COLO668 (cell line): ENCODE measurements around the gene COPG2.
"Not testable (repeated sequence)": the region's sequence is repeated elsewhere in the genome, so short reads cannot be mapped to it uniquely, and the experiment has no call there.

Source experiments
- DNase-seq: peaks from one replicate; lab custom pipeline; 2025; ENCODE audit not compliant: unreplicated experiment; lab: John Stamatoyannopoulos, UW

COPG2 gene

DNA sequence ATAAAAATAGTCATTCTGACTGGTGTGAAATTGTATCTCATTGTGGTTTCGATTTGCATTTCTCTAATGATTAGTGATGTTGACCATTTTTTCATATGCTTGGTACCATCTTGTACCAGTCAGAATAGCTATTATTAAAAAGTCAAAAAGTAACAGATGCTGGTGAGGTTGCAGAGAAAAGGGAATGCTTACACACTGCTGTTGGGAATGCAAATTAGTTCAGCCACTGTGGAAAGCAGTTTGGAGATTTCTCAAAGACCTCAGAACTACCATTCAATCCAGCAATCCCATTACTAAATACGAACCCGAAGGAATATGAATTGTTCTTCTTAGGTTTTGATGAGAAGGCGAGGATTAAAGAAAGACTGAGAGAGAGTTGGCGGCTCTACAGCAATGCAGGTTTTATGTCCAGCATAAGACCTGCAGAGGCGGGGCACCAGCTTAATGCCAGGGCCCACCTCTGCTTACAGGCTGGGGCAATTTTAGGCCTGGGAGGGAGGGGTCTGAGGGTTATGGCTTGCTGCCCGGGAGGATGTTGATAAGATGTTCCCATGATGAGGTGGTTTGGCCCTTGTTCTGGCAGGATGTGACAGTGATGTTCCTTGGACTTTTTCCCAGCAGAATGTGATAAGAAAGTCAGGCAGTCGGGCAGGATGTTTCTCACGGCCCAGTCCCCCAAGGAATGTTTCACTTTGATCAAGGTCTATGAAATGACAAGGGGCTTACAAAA is 102.2 kb downstream of the COPG2 start:
- no peak for DNase-seq

DNA sequence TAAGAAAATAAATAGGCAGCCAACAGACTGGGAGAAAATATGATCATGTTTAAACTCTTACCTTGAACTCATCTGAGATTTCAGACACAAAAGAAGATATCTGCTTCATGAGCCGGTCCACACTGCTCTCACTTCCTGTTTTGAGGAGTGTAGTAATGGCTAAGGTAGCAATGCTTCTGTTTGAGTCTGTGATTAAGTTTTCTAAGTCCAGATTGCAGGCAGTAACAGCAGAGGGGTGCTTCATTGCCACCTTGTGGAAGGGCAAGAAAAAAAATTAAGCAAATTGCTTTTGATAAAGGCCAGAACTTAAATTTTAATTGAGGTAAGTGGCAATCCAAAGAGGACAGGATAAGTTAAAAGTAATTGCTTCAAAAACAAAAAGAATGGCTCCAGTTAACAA is 107.6 kb downstream of the COPG2 start:
- peak; percentile 4 for DNase-seq

DNA sequence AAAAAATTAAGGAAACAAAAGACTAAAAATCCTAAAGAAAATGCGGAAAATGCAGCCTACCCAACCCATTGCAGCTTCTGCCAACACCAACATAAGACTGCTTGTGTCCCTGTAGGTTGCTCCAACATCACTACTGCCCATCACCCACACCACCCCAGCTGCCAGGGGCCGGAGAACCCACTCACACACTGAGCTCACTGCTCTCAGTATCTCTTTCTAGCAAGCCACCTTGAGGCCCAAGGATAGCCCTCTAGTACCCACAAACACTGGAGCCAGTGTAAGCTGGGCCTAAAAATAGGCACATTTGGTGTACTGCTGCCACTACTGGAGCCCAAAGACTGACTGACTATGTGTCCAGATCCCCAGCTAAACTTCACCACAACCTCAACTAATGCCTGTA is 109.4 kb downstream of the COPG2 start:
- DNase-seq: no peak

DNA sequence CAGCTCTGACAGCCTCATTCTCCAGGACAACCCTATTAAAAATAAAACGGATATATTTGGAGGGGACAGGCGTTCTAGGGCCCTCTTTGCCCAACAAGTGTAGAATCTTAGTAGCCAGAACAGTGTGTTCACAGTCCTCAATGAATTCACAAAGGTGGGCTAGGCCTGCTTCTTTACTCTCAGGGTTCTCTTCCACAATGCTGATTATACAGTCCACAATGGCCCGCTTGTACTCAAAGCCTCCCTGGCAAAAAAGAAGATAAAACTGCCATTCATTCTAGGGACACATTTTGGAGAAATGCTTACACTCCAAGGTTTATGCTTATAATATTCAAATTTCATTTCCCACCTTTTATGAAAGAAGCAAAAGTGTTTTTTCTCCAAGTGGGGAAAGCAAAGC is 114.1 kb downstream of the COPG2 start:
- DNase-seq: no peak

DNA sequence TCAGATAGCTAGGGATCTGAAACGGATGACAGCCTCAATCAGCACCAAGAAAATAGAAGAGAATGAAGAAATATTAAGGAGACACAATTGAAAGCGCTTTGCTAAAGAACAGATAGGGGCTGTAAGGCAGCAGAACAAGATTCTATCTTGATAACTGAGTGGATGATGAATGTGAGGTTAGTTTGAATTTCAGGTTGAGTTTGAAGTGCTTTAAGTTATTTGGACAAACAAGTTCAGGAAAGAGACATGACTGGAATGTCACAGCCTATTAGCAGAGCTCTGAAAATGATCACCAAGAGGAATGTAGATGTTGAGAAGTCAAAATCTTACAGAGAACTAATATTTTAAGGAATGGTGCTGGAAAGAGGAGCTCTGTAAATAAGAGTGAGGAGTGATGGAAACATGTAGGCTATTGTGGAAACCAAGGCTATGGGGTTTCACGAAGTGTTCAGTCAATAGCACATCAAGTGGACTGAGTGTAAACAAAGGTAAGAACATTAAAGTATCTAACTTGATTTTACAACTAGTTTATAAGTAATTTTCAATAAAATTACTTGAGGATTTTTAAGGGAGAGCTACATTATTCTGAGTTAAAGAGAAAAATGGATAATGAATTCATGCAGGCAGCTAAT is 115.0 kb downstream of the COPG2 start:
- DNase-seq: no peak

DNA sequence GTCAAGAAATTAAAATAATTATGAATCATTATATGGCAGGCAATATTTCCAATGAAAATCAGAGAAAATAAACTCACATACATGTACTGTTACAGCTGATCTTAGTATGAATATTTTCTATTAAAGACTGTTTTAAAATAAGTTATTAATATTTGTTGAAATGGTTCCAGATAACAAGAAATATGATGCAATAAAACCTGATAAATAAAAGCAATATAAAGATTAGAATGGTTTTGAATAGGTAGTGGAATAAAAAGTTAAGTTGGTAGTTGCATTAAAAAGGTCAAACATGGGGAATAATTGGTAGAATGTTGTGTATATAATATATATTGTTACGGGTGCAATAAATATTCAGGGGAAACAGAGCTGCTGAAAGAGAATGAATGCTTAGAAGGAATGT is 124.2 kb downstream of the COPG2 start:
- DNase-seq: no peak

DNA sequence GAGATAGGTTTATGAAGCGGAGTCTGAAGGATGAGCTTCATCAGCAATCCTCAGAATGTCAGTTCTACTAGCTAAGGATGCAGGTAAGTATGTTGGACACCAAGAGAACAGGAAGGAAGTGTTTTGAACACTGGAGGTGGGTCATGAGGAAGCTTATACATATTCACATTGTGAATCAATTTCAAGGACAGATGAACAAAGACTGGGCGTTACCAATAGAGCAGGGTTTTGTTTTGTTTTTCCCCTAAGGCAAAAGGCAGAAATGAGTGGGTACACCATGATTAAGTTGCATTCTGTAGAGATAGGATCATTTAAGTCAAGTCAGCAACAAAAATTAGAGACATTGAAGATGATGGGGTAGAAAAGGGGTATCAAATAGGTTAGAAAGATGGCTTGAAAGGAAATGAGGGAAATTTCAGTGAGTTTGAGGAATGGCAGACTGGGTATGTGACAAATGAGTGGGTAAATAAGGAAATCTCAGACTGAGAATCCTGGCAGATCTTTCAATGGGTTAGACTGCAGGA is 125.0 kb downstream of the COPG2 start:
- no peak for DNase-seq

DNA sequence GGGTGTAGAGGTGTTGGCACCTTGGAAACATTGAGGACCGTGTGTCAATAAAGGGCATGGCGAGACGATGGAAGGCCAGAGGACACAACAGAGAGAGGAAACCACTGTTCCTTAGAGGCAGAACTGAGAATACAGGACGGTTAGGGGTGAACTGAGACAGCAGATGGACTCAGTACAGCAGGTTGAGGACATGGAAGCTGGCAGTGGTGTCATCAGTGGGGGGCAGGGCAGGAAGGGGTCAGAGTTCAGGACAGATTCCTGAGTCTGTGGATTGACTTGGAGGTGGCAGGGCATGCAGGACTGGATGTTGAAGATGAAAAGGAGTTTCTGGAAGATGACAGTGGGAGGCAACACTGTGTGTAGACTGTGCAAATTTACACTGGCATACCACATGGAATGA is 126.3 kb downstream of the COPG2 start:
- not testable (repeated sequence) for DNase-seq

DNA sequence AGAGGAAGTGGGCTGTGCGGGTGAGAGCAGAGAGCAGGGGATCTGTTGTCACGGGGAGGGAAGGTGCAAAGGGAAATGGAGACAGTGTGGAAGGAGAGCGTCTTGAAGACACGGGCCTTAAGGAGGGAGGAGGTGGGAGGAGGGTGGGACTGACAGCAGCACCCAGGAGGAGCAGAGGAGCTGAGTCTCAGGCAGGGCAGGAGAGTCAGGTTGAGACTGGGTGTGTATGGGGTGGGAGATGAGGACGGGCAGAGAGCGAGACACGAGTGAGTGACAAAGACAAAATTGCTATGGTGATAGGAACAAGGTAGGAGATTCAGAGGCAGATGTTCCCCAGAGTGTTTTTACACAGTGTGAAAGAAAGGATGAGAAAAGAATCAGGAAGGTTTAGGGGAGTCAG is 127.3 kb downstream of the COPG2 start:
- DNase-seq: not testable (repeated sequence)

DNA sequence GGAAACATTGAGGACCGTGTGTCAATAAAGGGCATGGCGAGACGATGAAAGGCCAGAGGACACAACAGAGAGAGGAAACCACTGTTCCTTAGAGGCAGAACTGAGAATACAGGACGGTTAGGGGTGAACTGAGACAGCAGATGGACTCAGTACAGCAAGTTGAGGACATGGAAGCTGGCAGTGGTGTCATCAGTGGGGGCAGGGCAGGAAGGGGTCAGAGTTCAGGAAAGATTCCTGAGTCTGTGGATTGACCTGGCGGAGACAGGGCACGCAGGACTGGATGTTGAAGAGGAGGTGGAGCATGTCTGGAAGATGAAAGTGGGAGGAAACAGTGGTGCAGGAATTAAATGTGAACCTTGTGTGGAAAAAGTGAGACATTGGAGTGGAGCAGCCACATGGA is 130.7 kb downstream of the COPG2 start:
- not testable (repeated sequence) for DNase-seq

DNA sequence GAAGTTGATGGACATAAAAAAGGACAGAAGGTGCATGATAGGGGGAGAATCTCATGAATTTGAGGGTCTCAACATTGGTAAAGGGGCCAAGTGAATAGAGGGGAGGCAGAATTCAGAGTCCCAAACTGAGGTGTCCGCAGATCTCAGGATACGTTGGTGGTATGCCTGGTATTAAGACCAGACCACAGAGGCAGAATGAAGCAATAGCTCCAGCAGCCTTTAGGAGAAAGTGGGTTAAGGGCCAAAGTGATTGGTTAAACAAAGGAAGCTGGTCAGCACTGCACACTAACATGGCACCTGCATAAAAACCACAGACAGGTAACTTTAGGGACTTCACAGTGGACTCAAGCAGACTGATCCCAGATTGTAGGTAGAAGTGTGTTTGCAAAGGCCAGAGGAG is 139.1 kb downstream of the COPG2 start:
- DNase-seq: no peak

DNA sequence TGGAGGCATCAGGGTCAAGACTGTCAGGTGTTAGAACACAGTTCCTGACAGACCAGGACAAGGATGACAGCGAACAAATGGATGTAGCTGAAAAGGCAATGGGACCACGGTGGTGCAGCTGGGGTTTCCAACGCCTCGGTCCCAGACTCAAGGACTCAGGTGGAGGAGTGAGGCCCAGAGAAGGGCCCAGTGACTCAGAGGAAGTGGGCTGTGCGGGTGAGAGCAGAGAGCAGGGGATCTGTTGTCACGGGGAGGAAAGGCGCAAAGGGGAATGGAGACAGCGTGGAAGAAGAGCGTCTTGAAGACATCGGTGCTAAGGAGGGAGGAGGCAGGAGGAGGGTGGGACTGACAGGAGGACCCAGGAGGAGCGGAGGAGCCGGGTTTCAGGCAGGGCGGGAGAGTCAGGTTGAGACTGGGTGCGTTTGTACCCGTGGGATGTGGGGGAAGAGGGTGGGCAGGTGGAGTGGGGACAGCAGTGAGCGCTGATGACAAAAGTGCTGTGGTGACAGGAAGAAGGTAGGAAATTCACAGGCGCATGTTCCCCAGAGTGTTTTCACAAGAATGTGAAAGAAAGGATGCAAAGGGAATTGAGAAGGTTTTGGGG is 140.7 kb downstream of the COPG2 start:
- DNase-seq: not testable (repeated sequence)

DNA sequence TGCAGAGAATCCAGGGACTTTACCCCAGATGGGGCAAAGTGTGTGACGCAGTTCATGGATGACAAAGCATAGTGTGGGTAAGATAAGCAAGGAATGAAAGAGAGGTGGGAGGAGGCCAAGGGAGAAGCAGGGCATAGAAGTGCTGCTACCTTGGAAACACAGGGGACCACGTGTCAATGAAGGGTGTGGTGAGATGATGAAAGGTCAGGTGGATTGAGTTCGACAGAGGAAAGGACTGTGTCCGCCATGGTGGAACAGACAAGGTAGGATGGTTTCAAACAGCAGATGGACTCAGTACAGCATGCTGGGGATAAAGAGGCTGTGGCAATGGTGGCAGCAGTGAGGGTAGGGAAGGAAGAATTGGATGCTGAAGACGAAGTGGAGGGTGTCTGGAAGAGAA is 143.9 kb downstream of the COPG2 start:
- no peak for DNase-seq

DNA sequence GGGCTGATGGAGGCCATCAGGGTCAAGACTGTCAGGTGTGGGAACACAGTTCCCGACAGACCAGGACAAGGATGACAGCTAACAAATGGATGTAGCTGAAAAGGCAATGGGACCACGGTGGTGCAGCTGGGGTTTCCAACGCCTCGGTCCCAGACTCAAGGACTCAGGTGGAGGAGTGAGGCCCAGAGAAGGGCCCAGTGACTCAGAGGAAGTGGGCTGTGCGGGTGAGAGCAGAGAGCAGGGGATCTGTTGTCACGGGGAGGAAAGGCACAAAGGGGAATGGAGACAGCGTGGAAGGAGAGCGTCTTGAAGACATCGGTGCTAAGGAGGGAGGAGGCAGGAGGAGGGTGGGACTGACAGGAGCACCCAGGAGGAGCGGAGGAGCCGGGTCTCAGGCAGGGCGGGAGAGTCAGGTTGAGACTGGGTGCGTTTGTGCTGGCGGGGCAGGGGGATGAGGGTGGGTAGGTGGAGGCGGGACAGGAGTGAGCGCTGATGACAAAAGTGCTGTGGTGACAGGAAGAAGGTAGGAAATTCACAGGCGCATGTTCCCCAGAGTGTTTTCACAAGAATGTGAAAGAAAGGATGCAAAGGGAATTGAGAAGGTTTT is 144.9 kb downstream of the COPG2 start:
- not testable (repeated sequence) for DNase-seq

DNA sequence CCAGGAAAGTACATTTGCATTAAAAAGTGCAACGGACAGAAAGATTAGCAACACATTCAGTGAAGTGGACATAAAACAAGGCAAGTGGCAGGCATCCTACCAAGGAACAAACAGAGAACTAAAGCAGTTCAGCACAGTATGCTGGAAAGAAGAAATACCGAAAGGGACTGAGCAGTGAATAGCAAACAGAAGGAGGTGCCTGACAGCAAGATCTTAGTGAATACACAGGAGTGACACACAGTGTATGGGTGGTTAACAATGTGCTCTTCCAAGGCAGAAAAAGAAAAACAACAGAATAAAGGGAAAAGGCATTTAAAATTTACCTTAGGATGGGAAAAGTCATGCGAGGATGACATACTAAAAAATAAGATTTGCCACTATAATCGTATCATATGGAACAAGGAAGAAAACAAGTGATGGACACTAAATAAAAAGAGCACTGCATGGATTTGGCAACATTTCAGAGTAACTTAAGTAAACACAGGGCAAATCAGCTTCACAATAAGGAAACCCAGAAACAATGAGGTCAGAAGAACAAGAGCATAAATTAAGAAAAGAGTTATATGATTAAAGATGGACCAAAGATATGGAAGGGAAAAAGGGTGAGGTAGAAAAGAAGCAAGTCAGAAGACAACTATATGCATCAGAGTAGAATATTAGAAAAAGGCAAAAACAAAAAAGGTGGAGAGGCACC is 147.1 kb downstream of the COPG2 start:
- no peak for DNase-seq

DNA sequence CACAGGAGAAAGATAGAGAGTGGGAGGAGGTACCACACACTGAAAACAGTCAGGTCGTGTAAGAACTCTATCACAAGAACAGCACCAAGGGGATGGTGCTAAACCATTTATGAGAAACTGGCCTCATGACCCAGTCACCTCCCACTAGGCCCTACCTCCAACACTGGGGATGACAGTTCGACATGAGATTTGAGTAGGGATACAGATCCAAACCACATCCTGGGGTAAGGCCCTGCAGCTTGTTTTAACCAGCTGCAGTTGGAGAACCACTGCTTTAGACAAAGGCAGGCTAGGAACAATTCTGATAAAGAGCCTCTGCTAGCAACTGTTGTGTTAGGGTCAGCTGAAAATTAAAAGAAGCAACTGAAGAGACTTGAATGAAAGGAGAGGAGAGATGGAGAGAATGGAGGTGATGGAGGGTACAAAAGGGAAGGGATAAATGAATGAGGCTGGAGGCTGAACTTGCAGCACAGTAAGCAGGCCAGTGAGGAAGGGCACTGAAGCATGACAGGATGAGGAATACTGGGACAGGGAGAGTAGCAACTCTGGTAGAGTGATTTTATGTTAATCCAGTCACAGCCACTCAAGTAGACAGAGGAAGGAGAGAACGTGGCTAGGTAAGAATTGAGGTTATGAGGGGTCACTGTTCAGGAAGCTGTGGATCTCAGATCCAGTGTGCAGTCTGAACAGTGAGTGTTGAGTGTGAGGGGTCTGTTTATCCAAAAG is 153.1 kb downstream of the COPG2 start:
- no peak for DNase-seq

DNA sequence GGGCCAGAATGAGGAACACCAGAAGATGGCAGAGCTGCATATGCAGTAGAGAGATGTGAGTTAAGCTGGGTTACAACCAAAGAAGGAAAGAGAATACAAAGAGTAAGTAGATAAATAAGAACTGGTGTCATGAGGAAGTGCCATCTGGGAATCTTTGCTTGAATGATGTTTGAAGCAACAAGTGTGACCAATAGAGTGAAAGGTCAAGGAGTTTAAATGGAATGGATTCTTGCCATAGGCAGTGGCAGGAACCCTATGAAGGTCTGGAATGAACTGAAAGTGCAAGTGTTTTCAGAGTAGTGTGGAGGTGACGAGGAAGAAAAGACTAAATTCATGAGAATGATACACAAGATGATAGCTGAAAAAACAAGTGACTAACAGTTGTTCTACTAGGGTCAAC is 155.1 kb downstream of the COPG2 start:
- DNase-seq: no peak

DNA sequence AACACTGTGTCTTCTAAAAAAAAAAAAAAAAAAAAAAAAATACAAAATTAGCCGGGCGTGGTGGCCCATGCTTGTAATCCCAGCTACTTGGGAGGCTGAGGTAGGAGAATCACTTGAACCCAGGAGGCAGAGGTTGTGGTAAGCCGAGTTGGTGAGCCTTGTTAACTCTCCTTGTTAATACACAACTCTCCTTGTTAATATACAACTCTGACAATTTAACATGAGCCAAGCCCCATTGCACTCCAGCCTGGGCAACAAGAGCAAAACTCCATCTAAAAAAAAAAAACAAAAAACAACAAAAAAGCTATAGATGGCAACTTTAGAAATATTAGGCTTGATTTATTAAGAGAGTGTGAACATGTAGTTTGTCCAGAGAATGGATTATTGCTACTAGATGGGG is 156.5 kb downstream of the COPG2 start:
- DNase-seq: not testable (repeated sequence)

DNA sequence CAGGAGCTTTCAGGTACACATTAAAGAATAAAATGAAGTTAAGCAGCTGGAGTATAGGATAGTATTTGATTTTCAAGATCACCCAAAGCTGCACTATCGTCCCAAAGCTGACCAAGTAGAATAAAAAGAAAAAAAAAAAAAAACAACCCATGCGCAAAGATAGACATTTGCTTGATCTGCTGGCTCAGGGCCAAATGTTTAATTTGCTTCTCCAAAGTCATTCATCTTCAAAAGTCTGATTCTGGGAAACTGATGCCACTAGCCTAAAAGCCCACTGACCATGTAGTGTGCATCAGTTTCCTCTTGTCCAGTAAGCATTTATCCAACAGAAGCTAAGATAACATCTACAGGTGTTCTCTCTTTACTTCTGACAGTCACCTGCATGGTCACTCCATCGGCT is 162.2 kb downstream of the COPG2 start:
- DNase-seq: no peak

DNA sequence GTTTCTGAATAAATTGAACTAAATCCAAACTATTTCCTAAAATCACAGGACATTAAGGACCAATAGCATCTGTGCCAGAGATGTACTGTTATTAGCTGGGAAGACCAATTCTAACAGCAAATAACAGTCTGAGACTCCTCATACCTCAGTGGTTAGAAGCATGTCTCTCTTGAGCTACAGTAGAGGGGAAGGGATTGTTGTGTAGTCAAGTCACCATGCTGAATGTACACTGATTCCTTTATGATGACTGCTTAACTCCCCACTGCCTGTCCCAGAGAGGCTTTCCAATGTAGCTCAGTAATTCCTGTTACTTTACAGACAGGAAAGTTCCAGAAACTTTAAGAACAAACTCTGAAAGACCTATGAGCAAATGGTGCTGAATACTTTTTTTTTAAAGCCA is 162.8 kb downstream of the COPG2 start:
- DNase-seq: no peak

DNA sequence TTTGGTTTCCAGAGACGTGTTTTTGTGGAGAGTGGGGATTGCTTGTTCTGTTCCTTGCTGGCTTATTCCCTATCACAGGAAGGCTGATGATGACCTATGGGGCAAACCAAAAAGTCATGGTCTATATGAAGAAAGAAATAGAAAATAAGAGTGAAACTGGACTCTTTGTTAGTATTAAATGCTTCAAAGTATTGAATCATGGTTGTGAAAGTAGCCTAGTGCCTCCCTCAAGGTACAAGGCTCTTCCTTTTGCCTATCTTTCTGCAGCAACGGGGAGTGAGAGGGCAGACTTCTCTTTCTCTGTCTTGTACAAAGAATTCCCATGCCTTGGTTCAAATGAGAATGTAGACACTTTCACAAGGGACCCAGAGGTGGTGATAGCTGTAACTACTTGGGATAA is 167.6 kb downstream of the COPG2 start:
- no peak for DNase-seq
